Activated gamma-delta T cell treated with anti-CD3 and anti-CD28 coated beads, Interleukin-2, amount 50 U/mL, for 16 hours (primary cell): ENCODE measurements around the gene RUSC1.
"Not testable (repeated sequence)": the region's sequence is repeated elsewhere in the genome, so short reads cannot be mapped to it uniquely, and the experiment has no call there.

Experiments used
- DNase-seq: peaks from one replicate; pipeline ENCODE4 v3.0.0-alpha.2; 2020; ENCODE audit warnings: low read depth

The RUSC1 gene, protein sequence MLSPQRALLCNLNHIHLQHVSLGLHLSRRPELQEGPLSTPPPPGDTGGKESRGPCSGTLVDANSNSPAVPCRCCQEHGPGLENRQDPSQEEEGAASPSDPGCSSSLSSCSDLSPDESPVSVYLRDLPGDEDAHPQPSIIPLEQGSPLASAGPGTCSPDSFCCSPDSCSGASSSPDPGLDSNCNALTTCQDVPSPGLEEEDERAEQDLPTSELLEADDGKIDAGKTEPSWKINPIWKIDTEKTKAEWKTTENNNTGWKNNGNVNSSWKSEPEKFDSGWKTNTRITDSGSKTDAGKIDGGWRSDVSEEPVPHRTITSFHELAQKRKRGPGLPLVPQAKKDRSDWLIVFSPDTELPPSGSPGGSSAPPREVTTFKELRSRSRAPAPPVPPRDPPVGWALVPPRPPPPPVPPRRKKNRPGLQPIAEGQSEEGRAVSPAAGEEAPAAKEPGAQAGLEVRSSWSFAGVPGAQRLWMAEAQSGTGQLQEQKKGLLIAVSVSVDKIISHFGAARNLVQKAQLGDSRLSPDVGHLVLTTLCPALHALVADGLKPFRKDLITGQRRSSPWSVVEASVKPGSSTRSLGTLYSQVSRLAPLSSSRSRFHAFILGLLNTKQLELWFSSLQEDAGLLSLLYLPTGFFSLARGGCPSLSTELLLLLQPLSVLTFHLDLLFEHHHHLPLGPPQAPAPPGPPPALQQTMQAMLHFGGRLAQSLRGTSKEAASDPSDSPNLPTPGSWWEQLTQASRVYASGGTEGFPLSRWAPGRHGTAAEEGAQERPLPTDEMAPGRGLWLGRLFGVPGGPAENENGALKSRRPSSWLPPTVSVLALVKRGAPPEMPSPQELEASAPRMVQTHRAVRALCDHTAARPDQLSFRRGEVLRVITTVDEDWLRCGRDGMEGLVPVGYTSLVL

DNA sequence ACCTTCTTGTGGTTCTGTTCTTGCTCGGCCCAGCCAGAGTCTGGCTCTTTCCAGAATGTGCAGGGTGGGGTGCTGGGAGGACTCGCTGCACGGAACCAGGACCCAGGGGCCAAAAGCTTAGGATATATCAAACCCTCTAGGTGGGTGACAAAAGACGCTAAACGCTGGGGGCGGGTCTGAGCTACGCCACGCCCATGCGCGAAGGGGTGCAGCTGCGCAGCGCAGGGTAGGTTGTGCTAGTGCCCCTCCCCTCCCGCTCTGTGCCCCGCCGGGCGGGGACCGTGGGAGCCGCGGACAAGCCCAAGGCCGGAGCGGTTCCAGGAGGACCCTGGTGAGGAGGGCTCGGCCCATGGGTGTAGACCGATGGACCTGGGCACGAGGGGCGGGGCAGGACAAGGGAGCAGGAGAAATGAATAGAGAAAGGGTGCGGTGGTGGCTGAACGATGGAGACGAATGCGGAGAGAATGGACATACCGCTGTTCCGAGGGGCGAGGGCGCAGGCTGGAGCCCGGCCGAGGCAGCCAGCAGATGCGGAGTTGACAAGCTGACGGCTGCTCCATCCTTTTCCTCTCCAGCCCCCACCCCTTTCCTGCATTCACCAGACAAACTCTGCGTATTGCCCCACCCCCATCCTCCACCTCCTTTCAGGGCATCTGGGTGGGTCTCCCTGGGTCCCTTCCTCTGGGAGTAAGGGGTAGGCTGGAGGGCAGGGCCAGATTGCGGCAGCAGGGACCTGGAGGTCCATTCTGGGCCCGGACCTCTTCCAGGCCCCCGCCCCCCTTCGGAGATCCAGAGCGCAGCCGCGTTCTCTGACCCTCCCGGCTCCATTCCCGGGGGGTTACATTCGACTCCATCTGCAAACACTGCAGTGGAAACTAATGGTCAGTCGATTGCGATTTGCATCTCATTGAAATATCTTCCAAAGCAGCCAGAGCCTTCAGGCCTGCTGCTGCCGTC, at the start of gene RUSC1:
RUSC1 (plus strand) TSS at position 234 of the 957 bp plus-strand sequence. CDS start 880 bp downstream, outside the sequence.
- peak; percentile 52 for DNase-seq

DNA sequence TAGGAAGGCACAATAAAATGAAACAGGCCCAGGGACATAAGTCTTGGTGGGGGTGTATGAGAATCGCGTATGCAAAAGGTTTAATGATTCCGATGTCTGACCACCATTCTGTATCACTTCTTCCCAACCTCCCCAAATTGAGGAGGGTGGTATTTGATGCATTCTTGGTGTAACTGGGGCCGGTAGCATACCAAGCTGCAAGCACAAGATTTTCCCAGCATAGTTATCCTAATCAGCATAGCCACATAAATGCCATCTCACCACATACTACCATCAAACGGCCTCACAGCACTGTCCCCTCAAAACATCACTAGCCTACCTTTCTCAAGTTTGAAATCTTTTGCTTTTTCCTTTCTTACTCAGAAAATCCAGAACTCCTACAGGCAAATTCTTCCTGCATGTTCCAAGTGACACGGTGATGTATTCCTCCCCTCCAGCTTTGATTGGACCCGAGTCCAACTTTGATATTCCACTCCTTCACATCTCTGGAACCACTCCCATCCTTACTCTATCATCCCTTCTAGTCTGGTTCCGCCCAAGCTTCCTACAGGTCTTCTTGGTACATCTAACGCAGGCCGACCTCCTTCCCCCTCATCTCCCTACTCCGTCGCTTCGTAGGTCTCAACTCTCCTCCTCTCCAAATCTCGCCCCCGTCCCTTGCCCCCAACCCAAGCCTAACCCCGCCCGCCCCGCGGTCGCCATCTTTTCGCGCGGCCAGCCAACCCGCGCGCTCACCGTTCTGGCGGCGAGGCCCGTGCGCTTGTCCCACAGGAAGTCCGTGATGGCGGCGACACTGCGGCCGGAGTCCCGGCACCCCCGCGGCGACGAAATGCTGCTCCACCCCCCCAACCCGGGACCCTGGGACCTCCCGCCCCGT, 48.0 kb upstream of the RUSC1 start:
- no peak for DNase-seq

DNA sequence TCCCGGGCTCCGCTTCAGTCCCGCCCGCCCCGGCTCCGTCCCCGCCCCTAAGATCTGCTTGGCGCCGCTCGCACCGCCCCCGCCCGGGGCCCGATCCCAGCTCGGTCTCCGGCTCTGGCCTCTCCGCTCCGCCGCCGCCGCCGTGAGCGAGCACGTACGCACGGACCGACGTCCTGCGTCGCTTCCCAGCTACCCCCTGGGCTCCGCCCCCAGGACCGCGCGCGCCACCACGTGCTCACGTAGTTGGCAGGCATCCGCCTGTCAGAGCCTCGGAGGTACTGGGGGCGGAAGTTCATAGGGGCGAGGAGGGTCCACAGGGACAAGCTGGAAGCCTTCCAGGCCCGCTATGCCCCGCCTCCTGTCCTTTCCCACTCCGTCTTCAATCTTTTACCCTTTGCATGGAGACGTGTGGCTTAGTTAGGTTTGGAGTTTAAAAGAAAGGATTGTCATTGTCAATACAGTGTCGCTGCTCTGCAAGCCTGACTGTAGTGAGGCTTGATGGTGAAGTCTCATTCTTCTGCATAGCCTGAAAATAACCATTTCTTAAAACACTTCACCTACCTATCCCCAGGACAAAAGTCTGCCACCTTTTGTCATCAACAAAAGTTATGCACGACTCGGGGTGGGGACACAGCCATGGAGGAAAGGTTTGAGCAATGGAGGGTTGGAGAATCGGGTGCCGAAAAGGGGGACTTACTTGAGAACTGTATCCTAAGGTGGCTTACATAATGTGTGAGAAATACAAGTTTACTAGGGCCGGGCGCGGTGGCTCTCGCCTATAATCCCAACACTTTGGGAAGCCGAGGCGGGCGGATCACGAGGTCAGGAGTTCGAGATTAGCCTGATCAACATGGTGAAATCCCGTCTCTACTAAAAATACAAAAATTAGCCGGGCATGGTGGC, 47.1 kb upstream of the RUSC1 start, which contains the start of gene CLK2:
CLK2 (minus strand) TSS at position 162 of the 903 bp plus-strand sequence. CDS start 2,527 bp downstream, outside the sequence.
- DNase-seq, result peak; percentile 92

DNA sequence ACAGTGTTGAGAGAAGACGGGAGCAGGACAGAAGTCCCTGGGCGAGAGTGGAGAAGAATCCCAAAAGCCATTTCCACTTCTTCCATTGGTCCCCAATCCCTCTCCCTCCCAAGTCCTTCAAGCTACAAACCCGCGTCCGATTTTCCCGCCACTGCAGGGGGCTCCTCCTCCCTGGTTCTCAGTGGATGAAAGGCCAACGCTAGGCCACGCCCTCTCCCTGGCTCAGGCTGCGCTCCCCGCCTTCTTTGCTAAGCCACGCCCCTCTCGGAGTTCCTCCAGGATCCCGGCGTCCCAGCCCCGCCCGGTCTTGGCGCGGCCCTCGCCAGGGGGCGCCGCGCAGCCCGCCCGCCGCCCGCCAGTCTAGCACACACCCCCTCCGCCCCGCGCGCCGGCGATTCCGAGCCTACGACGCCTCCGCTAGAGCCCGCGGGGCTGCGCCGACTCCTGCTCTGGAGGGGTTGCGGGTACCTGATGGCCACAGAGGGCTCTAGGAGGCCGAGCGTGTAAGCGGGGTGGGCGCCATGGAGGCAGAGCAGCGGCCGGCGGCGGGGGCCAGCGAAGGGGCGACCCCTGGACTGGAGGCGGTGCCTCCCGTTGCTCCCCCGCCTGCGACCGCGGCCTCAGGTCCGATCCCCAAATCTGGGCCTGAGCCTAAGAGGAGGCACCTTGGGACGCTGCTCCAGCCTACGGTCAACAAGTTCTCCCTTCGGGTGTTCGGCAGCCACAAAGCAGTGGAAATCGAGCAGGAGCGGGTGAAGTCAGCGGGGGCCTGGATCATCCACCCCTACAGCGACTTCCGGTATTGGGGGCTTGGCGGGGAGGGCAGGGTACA, 43.4 kb upstream of the RUSC1 start, which contains the start of gene HCN3:
HCN3 (plus strand) TSS at position 394 of the 832 bp plus-strand sequence; CDS start at position 522, 128 bp downstream.
- DNase-seq, result peak; percentile 79

DNA sequence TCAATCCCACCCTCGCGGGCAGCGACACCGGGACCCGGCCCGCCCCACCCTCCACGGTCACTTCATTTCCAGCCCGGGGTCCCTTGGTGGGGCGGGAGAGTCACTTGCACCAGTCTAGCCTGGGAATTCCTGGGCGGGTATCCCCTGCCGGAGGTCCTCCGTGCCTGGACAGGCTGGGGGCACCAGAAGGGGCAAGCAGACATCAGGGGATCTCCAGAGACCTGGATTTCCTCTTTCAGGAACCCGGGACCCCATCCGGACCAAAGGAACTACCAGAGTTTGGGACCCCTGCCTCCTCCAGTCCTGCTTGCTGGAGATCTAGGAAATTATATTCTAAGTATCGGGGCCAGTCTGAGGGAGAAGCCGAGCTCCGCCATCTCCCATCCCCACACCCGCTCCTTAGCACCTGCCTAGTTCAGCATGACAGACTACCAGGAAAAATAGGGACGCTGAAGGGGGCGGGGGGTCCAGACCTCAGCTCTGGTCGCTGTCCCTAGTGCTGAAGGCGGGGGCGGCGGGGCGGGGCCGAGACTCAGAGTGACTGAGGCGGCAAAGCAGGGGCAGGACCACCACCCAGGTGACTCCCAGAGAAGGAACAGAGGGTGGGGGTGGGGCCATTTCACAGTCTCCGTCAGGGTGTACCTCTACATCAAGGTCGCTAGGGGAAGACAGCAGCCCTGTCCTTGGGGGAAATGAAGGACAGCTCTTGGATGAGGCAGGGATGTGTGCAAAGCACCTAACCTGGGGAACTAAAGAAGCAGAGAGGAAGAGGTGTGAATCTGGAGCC, 42.6 kb upstream of the RUSC1 start:
- DNase-seq, result peak; percentile 70

DNA sequence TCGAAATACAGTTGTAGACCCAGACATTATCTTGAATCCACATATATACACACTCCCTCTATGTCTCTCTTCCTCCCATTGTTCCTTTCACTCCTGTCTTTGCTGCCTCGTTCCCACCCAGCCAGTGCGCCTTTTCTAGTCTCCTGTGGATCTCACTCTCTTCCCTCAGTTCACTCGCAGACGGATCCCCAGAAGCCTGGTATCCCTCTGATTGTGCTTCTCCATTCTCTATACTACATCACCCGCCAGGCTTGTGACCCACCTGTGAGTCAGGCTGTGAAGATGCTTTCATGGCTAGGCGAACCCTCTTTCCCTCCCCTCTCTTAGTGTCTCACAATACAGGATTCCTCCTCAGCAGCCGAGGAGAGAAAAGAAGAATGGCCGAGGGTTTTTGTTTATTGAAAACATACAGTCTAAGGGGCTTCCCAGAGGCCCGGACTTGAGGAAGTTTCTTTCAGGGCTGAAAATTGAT, 42.0 kb upstream of the RUSC1 start:
- DNase-seq, result no peak

DNA sequence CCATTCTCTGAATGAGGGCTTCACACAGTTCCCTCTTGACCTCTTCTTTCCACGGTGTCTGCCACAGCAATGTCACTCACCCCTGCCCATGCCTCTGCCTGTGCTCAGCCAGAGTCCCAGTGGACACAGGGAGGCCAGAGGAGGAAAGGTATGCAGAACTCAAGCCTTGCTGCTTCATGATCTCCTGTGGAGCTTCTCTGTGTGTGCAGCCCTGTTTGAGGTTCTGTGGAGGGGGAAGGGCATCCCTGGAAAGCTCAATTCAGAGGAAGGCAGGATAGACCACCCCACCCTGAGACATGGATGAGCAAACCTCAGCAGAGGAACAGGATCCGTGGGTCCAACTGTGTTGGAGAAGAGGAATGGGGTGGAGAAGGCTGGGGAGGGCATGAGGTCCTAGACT, 41.4 kb upstream of the RUSC1 start:
- no peak for DNase-seq

DNA sequence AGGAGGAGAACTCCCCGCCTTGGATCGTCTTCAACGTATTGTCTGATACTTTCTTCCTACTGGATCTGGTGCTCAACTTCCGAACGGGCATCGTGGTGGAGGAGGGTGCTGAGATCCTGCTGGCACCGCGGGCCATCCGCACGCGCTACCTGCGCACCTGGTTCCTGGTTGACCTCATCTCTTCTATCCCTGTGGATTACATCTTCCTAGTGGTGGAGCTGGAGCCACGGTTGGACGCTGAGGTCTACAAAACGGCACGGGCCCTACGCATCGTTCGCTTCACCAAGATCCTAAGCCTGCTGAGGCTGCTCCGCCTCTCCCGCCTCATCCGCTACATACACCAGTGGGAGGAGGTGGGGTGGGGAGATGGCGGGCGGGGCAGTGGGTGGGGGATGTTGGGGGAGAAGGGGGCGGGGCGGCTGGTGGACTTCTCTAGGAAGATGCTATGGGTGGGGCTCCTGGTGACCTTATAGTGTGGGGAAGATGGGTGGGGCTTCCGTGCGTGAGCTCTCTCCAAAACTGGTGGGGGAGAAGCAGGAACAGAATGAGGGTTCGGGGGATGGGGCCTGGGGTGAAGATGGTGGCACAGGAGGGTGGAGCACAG, 38.1 kb upstream of the RUSC1 start:
- no peak for DNase-seq

DNA sequence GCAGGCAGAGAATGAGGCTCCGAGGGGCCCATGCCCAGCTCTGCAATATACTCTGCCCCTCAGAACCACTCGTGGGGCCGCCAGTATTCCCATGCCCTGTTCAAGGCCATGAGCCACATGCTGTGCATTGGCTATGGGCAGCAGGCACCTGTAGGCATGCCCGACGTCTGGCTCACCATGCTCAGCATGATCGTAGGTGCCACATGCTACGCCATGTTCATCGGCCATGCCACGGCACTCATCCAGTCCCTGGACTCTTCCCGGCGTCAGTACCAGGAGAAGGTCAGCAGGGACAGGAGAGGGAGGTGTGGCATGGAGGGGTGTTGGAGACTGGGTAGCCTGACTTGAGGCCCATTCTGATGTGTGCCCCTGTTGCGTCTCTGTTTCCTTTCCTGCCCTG, 36.2 kb upstream of the RUSC1 start:
- no peak for DNase-seq

DNA sequence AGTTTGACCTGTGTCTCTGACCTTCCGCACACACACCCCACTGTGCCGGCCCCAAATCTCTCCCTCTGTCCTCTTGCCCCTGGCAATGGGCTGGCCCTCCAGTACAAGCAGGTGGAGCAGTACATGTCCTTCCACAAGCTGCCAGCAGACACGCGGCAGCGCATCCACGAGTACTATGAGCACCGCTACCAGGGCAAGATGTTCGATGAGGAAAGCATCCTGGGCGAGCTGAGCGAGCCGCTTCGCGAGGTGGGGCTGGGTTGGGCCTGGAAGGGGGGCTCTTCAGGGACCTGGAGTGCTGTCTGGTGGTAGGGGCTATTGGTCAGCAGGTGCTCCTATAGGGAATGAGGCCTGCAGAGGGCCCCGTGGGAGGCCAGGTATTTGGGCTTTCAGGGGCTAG, 35.6 kb upstream of the RUSC1 start:
- DNase-seq, result no peak

DNA sequence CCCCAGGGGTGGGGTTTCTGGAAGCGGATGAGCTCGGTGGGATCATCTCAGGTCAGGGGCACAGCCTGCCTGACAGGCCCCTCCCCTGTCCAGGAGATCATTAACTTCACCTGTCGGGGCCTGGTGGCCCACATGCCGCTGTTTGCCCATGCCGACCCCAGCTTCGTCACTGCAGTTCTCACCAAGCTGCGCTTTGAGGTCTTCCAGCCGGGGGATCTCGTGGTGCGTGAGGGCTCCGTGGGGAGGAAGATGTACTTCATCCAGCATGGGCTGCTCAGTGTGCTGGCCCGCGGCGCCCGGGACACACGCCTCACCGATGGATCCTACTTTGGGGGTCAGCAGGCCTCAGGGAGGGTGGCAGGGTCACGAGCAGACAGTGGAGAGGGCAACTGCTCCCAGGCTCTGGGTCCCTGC, 35.1 kb upstream of the RUSC1 start:
- no peak for DNase-seq

DNA sequence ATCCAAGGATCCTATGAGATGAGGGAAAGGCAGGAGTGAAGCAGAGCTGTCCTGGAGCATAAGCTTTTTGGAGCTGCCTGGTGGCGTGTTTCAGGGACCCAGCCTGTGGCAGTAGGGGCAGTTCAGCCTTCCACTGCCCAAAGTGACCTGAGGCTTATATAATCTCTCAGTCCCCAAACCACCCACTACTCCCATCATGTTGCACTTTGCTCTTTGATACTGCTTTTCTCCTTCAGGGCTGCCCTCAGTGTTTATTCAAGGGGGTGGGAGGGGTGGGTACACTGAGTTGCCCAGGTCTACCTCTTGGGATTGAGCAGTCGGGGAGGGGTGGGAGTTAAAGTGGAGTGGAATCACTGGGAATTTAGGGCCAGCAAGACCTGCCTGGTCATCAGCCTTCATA, 34.1 kb upstream of the RUSC1 start:
- DNase-seq, result no peak

DNA sequence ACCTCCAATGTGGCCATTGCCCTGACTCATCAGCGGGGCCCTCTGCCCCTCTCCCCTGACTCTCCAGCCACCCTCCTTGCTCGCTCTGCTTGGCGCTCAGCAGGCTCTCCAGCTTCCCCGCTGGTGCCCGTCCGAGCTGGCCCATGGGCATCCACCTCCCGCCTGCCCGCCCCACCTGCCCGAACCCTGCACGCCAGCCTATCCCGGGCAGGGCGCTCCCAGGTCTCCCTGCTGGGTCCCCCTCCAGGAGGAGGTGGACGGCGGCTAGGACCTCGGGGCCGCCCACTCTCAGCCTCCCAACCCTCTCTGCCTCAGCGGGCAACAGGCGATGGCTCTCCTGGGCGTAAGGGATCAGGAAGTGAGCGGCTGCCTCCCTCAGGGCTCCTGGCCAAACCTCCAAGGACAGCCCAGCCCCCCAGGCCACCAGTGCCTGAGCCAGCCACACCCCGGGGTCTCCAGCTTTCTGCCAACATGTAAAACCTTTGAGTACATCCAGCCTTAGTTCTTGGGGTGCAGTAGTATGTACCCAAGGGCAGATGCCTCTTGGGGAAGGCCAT, 32.6 kb upstream of the RUSC1 start:
- DNase-seq, result no peak

DNA sequence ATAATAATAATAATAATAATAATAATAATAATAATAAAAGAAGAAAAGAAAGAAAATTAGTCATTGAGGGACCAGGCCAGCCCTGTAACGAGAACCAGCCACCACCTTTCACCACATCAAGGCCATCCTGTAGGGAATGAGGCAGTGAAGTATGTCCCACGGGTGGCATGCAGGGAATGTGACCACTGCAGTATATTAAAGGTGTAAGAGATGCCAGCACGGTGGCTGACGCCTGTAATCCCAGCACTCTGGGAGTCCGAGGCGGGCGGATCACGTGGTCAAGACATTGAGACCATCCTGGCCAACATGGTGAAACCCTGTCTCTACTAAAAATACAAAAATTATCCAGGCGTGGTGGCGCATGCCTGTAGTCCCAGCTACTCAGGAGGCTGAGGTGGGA, 29.7 kb upstream of the RUSC1 start:
- not testable (repeated sequence) for DNase-seq

DNA sequence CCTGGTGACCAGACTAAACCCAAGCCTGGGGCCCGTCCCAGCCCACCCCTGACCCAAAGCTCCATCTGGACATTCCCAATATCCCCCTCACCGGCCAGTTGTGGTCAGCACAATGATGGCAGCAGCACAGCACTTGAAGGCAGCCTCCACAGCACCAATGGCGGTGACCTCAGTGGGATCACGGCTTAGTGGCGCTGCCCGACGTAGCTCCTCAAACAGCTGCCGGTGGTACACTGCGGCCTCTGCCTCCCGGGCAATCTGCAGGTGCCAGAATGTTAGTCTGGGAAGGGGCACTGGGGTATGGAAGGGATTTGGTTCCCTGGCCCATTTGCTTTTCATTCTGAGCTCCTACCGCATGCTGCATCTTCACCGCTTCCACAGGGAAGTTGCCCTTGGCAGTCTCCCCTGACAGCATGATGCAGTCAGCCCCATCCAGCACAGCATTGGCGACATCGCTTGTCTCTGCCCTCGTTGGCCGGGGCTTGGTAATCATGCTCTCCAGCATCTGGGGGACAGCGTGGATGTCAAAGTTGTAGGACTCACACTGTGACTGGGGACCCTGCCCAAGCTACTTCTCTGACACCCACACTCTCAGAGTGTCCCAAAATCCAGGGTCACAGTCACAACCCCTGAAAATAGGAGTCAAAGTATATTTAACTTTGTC, 27.5 kb upstream of the RUSC1 start:
- no peak for DNase-seq

DNA sequence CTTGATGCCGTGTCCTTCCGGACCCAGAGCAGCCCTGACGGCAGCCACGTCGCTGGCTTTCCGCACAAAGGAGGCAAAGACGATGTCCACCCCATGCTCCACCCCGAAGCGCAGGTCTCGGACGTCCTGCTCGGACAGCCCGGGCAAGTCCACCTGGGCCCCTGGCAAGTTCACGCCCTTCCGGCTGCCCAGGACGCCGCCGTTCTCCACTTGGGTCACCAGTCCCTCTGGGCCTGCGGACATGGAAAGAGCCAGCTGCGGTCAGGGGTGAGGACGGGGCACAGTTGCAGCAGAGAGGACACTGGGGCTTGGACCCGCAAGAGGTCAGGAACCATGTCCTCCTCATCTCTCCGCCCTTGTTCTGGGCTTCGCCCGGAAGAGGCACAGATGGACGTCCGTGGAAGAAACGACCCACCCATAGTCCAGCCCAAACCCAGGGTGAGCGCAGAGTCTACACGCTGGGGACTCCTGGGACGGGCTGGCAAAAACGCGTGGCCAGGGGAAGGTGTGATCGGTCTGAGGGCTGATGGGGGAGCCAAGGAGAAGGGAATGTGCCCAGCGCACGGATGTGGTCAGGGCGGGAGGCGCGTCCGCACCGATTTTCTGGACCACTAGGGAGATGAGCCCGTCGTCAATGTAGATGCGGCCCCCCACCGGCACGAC, 26.0 kb upstream of the RUSC1 start:
- no peak for DNase-seq
